NT2/D1 (cell line): ENCODE data around the gene TEX36.

Experiments
- YY1 ChIP-seq: IDR thresholded peaks from 2 replicates; pipeline ENCODE4 v1.6.1; 2011; ENCODE audit not compliant: insufficient read length, insufficient read depth
- ZNF274 ChIP-seq: IDR thresholded peaks from 2 replicates; pipeline ENCODE4 v1.6.1; 2011; ENCODE audit warnings: mild to moderate bottlenecking, low read depth, low read length

- no peak for TF ChIP-seq YY1
- no peak for TF ChIP-seq ZNF274
Observed at GRCh38 chr10:125684581-125684980, 1.6 kb upstream of the TEX36 start.
